ENCODE measurements around the gene CTSH.

The CTSH gene

DNA sequence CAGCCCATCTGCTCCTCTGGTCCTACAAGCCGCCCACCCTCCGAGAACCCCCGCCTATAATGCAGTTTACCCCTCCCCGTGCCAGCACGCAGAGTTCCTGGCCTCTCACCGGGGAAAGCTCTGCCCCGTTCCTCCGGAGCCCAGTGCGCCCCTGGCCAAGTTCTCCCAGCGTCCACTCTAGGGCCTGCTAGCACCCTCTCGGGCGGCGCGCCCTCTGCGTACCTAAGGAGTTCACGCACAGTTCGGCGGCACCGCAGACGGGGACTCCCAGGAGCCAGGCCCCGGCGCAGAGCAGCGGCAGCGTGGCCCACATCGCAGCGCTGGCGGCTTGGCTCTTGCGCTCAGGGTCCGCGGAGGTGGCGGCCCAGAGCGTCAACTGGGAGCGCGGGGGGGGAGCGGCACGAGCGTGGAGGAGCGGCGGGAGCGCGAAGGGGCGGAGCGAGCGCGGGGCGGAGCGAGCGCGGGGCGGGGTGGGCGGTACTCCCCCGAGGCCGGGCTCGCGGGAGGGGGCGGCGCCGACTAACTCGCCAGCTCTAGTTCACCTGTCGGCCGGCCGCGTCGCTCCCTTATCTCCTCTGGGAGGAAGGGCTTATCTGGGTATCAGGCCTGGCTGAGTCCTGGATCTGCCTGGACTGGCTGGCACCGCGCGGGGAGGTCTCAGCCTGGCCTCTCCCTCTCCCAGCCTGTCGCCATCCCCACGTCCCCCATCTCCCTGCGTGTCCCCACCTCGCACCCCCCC, at the start of gene CTSH:
CTSH (minus strand) TSS at position 378 of the 739 bp plus-strand sequence; CDS start at position 313, 65 bp downstream.
- peak; percentile 77 for DNase-seq (ENCODE audit: low spot score)

DNA sequence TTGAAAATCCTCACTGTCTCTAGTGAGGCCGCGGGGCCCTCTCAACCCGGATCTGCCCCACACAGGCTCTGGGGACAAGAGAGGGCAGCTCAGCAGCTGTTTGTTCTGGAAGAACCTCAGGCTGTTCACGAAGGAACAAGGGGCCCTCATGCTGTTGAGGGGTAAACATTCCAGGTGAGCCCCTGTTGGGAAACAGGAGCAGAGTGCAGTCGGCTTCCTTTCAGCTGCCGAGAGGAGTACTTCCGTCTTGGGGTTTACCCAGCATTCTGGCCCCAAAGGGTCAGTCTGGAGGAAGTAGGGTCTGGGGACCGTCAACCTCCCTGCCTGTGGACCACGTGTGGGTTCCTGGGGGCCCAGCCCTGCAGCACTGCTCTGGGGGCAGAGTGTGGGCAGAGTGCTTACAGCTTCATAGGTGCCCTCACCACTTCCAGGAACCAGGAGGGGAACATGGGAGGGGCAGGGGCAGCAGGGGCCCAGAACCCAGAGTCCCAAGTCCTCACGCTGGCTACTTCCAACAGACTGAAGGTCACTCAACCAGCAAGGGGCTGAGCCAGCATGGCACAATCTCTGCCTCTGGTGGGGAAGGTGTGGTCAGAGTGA, 49.2 kb upstream of the CTSH start:
- DNase-seq (ENCODE audit: low spot score): no peak

- no peak for DNase-seq (ENCODE audit: low spot score)
These were observed 48.5 kb upstream of the CTSH start for GRCh38 chr15:78993257-78993930.

DNA sequence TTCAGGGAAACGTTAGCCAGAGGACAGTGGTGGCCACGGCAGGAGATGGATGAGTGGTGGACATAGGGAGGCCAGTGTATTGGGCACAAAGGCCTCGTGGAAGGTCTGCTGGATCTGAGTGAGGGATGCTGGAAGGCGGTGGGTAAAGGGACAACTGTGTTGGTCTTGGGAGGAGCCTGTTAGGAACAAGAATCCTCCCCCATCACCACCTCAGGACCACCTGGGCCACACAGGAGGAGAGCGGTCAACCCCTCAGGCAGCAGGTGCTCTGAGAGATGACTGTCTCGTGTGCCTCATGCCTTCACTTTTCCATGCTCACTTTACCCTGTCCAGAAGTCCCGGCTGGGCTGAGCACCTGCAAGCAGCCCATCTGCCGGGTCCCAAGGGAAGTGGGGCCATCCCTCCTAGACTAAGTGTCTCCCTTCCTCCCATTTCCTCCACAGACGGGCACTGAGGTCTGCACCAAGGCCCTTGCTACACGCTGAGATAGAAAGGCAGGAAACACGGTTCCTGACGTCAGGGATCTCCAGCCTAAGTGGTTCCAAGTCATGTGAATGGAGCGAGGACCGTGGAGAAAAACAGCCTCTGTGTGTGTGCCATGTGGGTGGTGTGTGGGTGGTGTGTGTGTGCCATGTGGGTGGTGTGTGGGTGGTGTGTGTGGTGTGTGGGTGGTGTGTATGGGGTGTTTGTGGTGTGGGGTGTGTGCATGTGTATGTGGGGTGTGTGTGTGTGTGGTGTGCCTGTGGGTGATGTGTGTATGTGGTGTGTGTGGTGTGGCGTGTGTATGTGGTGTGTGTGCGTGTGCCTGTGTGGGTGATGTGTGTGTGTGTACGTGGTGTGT, 47.8 kb upstream of the CTSH start:
- DNase-seq (ENCODE audit: low spot score): no peak

DNA sequence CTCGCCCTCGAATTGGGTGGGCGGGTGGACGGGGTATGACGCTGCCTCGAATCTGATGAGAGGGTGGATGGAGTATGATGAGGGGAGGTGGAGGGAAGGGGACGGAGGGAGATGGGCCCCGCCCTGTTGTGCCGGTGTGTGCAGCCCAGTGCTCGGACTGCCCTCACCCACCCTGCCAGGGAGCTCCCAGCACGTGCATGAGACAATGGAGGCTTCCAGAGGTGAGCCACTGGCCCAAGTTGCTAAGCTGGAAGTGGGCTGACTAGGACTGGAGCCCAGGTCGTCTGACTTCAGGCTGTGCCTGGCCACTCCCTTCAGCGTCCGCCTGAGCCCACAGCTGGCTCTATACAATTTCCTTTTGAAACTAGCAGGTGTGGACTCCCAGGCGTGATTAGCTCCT, 47.0 kb upstream of the CTSH start:
- DNase-seq (ENCODE audit: low spot score): no peak

- no peak for DNase-seq (ENCODE audit: low spot score)
These were observed 46.6 kb upstream of the CTSH start for GRCh38 chr15:78991476-78991875.

- DNase-seq (ENCODE audit: low spot score): no peak
These were observed 45.4 kb upstream of the CTSH start for GRCh38 chr15:78990278-78990677.

GRCh38 chr15:78989701-78990240, 44.9 kb upstream of the CTSH start:
- DNase-seq (ENCODE audit: low spot score): no peak

- no peak for DNase-seq (ENCODE audit: low spot score)
These were observed 43.6 kb upstream of the CTSH start for GRCh38 chr15:78988361-78988911.

DNA sequence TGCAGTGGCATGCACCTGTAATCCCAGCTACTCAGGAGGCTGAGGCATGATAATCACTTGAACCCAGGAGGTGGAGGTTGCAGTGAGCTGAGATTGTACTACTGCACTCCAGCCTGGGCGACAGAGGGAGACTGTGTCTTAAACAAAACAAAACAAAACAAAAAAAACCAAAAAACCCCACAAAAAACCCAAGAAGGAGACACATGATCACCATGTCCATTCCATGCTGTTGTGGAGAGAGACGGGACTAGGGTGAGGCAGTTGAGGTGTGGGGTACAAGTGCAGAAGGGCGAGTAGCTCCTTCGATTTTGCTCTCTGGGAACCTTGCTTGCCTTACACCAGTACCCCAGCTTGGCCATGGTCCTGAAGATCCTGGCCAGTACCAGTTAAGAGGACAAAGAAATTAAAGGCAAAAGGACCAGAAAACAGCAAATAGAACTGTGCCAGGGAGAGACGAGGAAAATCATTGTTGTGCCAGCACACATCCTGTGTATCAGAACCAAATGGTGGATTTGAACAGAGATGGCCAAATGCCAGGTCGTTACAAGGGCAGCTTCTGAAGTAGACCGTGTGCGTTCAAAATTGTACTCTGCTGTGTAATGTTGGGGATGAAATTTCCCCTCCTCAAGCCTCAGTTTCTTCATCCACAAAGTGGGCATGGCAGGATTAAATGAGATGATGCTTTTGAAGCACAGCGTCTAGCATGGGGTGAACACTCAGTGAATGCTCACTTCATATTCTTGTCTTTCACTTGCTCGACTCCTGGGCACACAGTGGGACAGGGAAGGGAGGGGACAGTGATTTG, 42.9 kb upstream of the CTSH start:
- DNase-seq (ENCODE audit: low spot score): no peak

DNA sequence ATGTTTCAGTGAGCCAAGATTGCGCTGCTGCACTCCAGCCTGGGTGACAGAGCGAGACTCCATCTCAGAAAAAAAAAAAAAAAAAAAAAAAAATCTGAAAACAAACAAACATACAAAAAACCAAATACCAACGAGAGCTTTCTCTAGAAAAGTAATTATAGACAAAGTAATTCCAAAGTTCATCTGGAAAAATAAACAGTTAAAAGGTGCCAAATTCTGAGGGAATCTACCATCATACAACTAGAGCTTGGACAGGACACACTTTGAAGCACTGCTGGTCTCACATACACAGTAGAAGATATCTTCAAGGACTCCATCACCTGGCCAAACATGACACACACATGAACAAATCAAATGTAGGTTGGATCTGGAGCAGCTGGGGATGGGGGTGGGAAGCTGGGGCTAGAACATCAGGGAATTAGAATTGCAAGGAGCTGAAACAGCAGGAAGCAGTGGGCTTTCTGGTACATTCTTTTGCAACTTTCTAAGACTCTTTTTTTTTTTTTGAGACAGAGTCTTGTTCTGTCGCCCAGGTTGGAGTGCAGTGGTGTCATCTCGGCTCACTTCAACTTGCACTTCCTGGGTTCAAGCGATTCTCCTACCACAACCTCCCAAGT, 41.1 kb upstream of the CTSH start:
- DNase-seq (ENCODE audit: low spot score): no peak

DNA sequence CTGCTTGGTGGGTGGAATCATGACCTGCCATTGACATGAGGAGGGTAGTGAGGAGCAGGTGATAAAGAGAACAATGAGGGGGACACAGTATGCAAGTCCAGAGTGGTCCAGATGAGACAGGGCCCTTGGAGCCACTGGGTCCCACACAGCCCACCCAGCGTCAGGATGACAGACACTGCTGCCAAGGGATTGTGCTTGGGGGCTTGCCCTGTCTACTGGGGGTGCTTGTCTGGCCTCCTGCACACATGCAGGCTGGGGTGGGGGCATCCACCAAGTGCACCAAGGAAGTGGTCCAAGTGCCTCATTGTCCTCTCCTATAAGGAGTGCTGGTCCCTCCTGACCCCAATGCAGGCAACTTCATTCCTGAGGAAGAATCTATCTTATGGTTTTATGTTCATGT, 39.2 kb upstream of the CTSH start:
- DNase-seq (ENCODE audit: low spot score): no peak

- no peak for DNase-seq (ENCODE audit: low spot score)
These were observed 38.5 kb upstream of the CTSH start for GRCh38 chr15:78983146-78983918.

- no peak for DNase-seq (ENCODE audit: low spot score)
These were observed 37.9 kb upstream of the CTSH start for GRCh38 chr15:78982736-78983135.

GRCh38 chr15:78981532-78982313, 36.9 kb upstream of the CTSH start:
- DNase-seq (ENCODE audit: low spot score): no peak

DNA sequence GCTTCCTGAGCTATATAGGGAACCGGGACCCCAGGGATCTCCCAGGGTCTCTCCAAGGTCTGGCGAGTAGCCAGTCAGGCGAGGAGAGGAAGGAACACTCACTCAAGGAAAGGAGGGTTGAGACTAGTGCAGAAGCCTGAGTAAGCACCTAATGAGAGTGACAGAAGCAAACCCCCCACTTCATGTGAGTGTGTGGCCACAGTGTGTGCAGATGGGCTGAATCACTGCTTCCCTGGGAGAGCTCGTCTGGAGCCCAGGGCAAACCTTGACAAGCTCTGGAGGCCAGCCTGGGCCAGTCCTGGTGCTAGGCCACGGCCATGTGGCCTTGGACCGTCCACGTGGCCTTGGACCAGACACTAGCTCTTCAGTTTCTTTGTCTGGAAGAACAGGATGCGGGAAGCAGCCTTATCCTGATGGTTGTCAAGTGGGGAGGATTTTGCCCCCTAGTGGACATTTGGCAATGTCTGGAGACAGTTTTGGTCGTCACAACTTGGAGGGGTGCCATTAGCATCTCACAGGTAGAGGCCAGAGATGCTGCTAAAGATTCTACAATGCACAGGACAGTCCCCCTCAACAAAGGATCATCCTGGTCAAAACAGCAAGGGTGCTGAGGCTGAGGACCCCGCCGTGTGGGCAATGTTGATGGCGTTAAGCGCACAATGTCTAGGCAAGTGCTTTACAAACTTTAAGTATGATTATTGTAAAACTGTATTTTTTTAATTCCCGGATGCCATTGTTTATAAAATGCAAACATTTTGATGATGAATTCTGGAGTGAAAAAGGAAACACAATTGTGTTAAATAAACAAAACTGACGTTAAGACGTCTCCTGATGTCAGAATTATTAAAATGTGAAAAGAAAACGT, 34.8 kb upstream of the CTSH start:
- DNase-seq (ENCODE audit: low spot score): peak; percentile 25

DNA sequence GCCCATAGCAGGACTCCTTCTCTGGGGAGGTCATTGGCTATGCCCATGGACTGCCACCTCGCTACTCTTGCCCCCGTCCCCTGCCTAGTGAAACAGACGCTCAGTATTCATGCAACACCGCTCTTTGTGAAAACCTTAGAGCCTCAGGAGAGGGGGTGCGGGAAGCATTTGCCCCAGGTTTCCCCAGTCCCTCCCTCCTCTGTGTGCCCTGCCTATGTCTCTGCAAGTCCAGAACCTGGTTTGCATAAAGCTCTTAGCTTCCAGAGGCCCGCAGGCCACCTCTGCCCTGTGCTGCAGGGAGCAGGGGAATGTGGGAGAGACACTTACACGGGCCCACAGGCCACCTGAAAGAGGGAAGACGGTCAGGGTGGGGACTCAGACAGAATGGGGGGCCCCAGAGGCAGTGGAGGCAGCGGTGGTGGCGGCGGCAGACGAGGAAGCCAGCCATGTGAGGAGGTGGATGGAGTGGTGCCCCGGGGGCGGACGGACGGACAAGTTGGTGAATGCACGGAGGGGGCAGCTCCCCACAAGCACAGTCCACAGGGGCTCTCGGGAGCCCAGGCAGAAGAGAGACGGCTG, 33.8 kb upstream of the CTSH start:
- no peak for DNase-seq (ENCODE audit: low spot score)

Measured in CD4-positive, alpha-beta T cell treated with Interleukin-6 at 100 ng/mL for 8 hours (primary cell).